GM18499 (cell line): ENCODE results near the gene CDC42EP3.

Source experiments
- ATAC-seq: cut with Tn5 transposase; IDR thresholded peaks from one replicate; pipeline ENCODE4 v1.9.1; 2021; ENCODE audit warnings: moderate number of reproducible peaks; ENCODE audit not compliant: insufficient read depth, unreplicated experiment

Gene CDC42EP3

GRCh38 chr2:37671009-37671815 lies at the start of gene CDC42EP3:
TSS of gene CDC42EP3 (minus strand) at chr2:37671642. CDS start at chr2:37646587, 25,055 bp downstream.
- ATAC-seq, result no peak

- no peak for ATAC-seq
Measured at GRCh38 chr2:37721201-37721560, 49.7 kb upstream of the CDC42EP3 start.

- no peak for ATAC-seq
Measured at GRCh38 chr2:37720533-37721200, 49.2 kb upstream of the CDC42EP3 start.

- ATAC-seq, result no peak
Measured at GRCh38 chr2:37718515-37719161, 47.2 kb upstream of the CDC42EP3 start.

- ATAC-seq, result no peak
Measured at GRCh38 chr2:37713258-37713700, 41.8 kb upstream of the CDC42EP3 start.

- no peak for ATAC-seq
Measured at GRCh38 chr2:37711831-37712230, 40.4 kb upstream of the CDC42EP3 start.

GRCh38 chr2:37711308-37711731 lies 39.9 kb upstream of the CDC42EP3 start:
- ATAC-seq, result no peak

GRCh38 chr2:37709111-37709510 lies 37.7 kb upstream of the CDC42EP3 start:
- ATAC-seq, result no peak

- ATAC-seq, result no peak
Measured at GRCh38 chr2:37708146-37708545, 36.7 kb upstream of the CDC42EP3 start.

- ATAC-seq, result no peak
Measured at GRCh38 chr2:37707393-37707792, 36.0 kb upstream of the CDC42EP3 start.

GRCh38 chr2:37706334-37707183 lies 35.1 kb upstream of the CDC42EP3 start:
- ATAC-seq, result no peak

- ATAC-seq, result no peak
Measured at GRCh38 chr2:37705191-37705590, 33.7 kb upstream of the CDC42EP3 start.

- no peak for ATAC-seq
Measured at GRCh38 chr2:37698931-37699481, 27.6 kb upstream of the CDC42EP3 start.

- no peak for ATAC-seq
Measured at GRCh38 chr2:37695336-37695735, 23.9 kb upstream of the CDC42EP3 start.

- no peak for ATAC-seq
Measured at GRCh38 chr2:37692711-37693110, 21.3 kb upstream of the CDC42EP3 start.

- ATAC-seq, result no peak
Measured at GRCh38 chr2:37689751-37690150, 18.3 kb upstream of the CDC42EP3 start.

GRCh38 chr2:37688771-37689468 lies 17.5 kb upstream of the CDC42EP3 start:
- no peak for ATAC-seq

GRCh38 chr2:37686792-37687526 lies 15.5 kb upstream of the CDC42EP3 start:
- no peak for ATAC-seq

GRCh38 chr2:37684809-37685208 lies 13.4 kb upstream of the CDC42EP3 start:
- ATAC-seq, result no peak
